NCI-H2107 (cell line): ENCODE results near the gene NGEF.
"Not testable (repeated sequence)": the region's sequence is repeated elsewhere in the genome, so short reads cannot be mapped to it uniquely, and the experiment has no call there.

Experiments used
- DNase-seq: peaks from one replicate; lab custom pipeline; 2025; lab: John Stamatoyannopoulos, UW

Gene NGEF, protein sequence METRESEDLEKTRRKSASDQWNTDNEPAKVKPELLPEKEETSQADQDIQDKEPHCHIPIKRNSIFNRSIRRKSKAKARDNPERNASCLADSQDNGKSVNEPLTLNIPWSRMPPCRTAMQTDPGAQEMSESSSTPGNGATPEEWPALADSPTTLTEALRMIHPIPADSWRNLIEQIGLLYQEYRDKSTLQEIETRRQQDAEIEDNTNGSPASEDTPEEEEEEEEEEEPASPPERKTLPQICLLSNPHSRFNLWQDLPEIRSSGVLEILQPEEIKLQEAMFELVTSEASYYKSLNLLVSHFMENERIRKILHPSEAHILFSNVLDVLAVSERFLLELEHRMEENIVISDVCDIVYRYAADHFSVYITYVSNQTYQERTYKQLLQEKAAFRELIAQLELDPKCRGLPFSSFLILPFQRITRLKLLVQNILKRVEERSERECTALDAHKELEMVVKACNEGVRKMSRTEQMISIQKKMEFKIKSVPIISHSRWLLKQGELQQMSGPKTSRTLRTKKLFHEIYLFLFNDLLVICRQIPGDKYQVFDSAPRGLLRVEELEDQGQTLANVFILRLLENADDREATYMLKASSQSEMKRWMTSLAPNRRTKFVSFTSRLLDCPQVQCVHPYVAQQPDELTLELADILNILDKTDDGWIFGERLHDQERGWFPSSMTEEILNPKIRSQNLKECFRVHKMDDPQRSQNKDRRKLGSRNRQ

DNA sequence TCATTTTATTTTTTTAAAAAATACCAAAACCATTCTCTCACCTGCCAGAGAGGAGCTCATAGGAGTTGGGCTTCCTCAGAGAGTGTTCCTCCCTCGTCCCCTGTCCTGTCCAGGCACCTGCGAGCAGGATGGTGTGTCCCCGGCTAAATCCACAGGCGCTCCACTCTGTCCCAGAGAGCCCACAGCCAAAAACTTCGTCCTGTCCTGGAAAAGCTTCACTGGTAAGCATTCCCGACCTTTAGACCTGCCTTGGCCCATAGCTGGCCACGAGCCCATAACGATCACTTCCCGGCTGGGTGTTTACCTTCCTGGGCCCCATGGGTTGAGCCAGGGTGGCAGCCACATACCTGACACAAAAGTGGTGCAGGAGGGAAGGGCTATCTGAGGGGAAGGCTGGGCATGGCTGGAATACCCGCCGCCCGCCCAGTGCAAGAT, at the start of gene NGEF:
Gene NGEF, minus strand, starts transcription at position 230 of the 435 bp plus-strand sequence. CDS start 38,366 bp downstream, outside the sequence.
- no peak for DNase-seq

DNA sequence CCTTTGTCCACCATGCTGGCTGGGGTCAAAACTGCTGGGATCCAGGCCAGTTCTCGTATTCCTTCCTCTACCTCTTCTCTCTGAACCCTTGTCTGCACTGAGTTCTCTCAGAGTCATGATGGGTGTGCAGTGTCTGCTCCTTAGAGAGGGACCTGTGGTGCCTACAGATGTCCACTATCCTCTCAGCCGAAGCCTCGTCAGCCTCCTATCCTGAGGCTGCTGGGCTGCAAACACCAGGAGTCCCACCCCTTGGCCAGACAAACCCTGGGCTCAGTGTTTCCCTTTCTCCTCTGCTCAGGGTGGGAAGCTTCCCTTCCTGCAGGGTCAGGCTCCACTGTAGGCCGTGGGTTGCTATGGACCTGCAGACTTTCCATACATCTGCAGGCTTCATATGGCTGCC, 49.4 kb upstream of the NGEF start:
- no peak for DNase-seq

DNA sequence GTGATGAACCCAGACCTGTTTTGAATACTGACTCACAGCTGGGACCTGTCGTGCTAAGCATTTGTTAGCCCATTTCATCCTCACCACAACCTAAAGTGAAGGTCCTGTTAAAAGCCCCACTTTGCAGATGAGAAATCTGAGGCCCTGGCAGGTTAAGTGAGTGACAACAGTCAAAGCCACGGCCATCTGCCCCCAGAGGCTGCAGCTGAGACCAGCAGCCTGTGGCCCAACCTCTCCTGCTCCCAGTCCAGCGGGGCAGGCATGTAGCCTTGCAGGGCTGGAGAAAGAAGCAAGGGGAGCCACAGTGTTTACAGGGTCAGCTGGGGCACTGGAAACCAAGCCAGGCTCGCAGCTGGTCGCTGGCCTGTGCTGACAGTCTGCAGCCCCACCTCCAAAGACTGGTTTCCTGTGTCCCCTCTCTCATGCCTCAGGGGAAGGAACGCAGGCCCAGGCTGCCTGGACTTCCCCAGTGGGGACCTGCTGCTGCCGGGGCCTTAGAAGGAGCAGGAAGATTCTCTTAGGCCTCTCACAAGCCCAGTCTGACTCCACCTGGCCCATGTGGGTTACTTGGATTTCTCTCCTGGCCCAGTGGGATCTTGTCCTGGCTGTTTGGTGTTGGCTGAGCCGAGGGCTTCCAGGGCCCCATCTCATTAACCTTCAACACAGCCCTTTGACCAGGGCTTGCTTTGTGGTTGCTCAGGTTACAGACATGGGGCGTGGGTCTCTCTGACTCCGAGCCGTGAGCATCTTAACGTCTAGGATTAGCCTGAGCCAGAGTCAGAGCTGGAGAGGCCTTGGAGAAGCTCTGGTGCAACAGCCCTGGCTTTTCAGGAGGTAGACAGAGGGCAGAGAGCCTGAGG, 48.8 kb upstream of the NGEF start:
- no peak for DNase-seq

DNA sequence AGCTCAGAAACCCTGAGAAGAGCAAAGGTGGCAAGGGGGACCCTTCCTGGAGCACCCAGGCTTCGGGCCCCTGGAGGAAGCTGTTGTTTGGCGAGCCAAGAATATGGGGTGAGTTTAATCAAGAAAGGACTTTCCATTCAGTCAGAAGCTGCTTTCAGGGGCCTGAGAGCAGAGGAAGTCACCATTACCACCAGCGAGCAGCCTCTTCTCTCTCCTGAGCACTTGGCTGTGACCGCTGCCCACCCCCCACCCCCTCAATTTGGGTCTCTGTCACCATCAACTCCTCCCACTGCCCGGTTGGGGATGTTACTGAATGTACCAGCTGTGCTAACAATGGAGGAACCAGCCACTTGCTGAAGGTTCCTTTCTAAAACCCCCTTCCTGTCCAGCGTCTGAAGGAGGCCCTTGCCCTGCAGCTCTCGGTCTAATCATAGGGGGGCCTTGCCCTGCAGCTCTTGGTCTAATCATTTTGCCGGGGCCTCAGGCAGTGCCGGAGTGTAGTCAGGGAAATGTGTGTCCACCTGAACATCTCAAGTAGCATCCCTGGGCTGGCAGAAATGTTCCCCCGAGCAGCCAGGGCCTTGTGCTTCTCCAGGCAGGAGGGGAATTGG, 48.0 kb upstream of the NGEF start:
- DNase-seq: no peak

DNA sequence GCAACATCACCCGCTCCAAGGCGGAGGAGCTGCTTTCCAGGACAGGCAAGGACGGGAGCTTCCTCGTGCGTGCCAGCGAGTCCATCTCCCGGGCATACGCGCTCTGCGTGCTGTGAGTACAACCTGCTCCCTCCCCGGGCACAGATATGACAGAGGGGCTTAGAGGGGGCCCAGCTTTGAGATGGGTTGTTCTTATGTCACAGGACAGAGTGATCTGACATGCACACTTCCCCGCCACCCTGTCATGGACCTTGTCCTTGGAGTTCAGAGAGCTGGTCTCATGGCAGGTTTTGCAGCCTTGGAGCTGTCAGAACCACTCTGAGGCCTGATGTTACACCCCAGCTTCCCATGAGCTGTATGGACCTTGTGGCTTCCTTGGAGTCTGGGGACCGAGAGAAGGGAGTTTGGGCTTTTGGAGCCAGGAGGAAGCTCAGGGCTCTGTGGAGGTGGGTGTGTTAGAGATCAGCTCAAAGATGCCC, 47.5 kb upstream of the NGEF start:
- no peak for DNase-seq

DNA sequence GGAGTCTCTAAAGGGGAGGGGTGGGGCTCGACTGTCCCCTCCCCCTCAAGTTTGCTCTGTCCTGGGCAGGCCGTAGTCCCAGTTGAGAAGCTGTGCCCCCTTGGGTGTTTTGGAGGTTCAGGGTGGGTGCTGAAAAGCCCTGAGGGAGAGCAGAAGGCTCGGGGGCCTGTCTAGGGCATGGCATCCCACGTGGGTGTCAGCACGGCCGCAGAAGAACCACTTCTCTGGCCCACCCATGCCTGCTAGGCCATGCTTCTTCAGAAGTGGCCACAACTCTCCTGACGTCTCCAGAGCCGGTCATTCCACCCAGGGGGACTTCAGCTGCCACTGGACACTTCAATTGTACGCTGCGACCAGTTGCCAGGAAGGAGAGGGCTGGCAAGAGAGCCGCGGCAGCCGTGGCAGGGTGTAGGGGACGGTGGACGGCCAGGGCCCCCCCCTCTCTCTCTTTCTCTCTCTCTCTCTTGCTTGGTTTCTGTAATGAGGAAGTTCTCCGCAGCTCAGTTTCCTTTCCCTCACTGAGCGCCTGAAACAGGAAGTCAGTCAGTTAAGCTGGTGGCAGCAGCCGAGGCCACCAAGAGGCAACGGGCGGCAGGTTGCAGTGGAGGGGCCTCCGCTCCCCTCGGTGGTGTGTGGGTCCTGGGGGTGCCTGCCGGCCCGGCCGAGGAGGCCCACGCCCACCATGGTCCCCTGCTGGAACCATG, 46.9 kb upstream of the NGEF start, which contains the start of gene INPP5D:
Gene INPP5D, plus strand, starts transcription at position 546 of the 704 bp plus-strand sequence. Its CDS starts 137 bp downstream, at position 683.
- DNase-seq: no peak

DNA sequence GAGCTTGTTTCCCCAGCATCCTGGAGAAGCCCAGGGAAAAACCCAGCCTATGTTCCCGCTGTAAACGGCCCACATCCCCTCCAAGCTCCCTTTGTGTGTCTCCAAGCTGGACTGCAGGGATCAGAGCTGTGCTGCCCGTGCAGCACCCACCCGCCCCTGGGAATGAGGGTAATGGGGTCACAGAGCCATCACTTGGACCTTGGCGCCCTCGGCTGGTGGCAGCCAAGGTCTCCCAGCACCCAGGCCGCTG, 46.4 kb upstream of the NGEF start:
- no peak for DNase-seq

DNA sequence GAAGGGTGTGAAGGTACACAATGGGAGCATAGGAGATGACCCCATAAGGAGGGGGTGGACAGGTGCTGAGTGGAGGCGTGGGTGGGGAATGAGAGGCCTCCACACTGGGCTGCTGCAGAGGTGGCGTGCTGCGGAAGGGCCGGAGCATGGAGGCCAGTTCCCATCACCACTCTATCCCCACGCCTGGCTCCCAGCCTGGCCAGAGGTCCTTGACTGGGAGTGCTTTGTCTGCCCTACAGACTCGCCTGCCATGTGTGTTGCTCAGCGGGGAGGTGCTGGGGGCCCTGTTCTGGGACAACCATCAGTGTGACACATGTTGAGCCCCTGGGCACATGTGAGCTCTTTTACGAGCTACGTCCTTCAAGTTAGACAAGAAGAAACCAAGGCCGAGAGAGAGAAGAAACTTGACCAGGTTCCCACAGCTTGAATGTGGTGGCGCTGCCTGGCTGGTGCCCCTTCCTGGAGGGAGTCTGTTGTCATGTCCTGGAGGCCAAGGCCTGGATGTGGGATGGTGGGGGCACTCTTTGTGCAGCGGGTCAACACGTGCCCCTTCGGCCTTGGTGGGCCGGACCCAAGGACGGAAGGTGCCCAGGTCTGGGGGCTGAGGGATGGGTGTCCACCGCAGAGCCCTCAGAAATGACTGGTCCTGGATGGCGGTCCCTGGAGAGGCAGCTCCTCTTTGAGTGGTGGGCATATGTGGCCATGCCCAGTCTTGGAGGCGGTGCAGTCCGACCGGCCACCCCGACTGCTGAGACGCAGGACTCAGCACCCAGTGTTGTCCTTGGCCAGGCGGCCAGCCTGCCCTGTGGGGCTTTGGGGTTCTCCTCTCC, 45.9 kb upstream of the NGEF start:
- no peak for DNase-seq

DNA sequence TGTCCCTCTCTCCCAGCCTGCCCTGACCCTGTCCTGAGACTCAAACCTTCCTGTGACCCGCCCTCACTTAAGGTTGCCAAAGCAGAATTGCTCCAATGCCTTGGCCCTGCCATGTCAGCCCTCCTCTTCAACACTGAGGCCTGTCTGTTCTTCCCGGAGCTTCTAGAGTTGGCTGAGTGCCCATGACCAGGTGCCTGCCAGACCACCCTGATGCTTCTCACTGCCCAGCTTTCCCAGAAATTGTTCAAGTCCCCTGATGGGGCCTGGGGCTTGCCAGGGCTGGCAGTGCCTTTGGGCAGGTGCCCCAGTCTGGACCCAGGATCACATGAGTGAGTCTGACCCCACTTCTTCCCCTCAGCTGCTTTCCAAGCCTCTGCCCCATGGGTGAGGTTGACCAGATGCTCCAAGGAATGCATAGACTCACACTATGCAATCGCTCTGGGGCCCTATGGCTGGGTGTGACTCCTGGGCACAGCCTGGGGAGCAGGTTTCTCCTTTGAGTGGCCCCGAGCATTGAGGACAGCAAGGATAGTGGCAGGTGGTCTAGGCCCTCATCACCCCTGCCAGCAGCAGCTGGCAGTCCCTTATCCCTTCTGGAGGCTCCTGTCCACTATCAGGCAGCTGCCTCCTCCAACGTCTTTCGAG, 44.0 kb upstream of the NGEF start:
- DNase-seq: no peak

DNA sequence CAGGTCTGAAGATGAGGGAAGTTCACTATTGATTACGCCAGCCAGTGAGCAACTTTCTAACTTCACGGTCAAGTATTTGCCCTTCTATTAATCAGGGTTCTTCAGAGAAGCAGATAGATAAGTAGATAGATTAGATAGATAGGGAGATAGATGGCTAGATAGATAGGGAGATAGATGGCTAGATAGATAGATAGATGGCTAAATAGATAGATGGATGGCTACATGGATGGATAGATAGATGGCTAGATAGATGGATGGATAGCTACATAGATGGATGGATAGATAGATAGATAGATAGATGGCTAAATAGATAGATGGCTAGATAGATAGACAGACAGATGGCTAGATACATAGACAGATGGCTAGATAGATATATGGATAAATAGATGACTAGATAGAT, 42.3 kb upstream of the NGEF start:
- DNase-seq: no peak

DNA sequence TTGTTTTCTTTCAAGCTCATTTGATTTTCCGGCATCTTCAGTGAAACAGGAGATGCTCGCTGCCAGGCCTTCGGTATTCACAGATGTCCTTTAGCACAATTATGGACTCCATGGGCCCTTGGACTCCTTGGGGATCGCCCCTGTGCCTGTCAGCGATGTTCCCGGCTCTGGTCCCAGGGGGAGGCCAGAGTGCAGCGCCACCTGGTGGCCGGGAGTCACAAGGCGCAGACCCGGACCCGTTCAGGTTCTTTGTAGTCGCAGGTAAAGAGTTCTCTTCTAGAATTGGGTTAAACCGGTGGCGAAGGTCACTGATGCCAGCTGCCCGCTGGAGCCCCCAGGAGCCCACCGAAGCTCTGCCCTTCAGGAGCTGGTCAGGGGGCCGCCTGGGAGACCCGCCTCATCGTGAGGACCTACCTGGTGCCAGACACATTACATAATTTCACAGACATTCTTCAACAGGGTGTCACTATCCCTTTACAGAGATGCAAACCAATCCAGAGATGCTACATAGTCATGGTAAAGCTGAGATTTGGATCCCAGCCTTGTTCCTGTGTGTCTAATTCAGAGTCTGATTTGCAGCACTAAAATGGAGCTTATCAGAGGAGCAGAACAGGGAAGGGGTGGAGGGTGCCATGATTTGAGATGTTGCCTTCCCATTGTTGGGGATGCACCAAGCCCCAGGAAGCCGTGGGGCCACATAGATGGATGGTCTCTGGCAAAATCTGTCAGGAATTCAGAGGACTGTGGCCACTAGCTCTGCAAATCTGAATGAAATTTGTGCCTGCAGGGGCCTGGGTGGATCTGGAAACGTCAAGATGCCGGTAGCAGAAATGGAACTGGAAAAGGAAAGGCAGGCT, 41.1 kb upstream of the NGEF start:
- DNase-seq: no peak

DNA sequence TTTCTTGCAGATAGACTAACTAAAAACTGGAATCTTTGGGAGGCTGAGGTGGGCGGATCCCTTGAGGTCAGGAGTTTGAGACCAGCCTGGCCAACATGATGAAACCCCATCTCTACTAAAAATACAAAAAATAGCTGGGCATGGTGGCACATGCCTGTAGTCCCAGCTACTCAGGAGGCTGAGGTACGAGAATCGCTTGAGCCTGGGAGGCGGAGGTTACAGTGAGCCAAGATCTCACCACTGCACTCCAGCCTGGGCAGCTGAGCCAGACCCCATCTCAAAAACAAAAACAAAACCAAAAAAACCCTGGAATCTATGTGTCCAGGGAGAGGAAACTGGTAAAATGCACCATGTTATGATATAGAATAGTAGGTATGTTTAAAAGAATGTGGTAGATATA, 39.5 kb upstream of the NGEF start:
- not testable (repeated sequence) for DNase-seq

DNA sequence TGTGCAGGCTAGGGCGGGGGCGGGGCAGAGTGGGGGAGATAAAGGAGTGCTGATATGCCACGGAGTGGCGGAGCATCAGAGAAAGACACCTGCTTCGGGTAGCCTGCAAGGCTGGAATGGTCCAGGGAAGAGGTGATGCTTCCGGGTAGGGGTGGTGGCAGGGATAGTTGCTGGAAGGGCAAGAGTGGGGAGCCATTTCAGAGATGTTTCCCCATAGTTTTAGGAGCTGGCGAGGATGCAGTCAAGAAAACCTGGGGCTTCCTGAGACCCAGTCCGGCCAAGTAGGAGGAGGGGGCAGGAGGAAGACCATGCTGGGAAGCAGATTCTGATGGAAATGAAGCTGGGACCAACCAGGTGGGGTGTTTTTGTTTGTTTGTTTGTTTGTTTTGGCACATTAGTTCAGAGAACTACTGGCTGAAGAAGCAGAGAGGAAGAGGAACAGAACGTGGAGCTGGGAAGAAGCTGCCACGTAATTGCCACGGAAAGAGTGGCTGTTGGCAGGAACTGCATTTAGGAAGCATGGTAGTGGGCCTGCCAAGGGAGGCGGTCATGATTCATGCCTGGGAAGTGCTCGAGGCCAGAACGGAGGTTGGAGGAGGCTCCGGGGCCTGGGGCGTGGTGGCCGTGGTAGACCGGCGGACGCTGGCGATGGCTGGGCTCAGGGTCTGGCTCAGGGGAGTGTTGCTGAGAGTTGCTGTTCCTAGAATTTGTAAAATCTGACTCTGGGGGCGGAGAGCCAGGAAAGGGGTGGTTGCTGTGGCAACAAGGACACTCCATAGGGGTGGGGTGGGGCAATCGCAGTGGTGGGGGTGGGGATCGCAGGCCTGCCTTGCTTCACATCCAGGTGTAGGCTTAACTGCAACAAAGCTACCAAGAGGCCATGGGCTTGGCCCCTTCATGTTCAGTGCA, 38.4 kb upstream of the NGEF start:
- DNase-seq: no peak

DNA sequence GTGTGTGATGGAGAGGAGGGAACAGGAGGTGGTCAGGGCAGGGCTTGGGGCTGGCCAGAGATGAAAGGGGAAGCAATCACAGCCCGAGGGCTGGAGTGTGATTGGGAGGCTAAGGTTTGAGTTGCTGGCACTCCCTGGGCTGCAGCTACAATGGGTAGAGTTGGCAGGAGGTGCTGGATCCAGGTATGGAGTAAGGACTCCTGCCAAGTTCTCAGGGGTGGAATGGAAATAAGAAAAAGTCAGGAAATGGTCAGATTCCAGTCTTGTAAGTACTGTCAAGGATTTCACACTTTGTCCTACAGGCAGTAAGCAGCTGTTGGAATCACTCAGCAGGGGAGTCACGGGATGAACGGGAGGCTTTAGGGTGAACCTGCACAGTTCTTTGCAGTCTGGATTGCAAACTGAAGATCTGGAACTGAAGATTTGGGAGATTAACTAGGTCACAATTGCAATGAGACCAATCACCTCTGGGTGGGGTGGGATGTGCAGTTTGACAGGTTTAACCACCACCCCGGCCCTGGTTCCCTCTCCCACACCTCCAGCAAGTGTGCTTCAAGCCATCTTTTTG, 36.2 kb upstream of the NGEF start:
- DNase-seq: no peak

DNA sequence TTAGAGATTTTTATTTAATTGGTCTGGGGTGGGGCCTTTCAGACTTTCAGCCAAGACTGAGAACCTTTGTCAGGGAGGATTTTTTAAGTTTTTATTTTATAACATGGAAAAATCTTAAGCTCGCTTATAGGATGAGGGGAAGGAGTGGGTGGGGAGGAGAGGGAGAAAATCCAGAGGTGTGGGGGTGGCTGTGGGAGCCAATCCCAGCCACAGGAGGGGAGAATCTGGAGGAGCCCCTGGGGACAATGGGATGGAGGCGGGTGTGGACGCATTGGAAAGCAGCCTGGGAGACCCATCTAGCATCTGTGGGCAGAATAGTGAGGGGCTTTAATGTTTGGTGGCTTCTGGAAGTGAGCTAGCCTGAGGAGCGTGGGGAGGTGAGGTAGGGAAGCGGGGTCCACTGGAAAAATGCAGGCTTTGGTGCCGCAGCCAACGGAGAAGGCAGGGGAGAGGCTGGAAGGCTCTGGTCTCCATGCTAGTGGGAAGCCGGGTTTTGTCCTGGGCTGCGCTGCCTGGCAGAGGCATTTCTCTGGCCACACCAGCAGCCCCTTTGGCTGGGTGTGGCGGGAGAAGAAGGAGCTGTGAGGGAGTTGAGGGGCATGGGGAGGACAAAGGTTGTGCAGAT, 35.6 kb upstream of the NGEF start:
- no peak for DNase-seq

DNA sequence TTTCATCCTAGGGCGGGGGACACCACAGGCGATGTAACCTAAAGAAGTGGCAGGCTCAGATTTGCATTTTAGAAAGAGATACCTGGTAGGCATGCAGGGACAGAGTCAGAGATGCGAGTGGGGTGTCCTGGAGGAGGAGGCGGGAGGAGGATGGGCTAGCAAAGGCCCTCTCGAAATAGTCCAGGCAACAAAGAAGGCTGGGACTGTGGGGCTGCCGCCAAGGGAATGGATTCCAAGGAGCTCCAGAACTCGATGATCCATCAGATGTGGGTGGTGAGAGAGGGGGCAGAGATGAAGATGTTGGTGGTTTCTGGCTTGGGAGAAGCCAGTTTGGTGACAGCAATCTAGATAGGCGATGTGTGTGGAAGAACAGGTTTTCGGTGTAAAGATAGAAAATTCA, 34.6 kb upstream of the NGEF start:
- no peak for DNase-seq

DNA sequence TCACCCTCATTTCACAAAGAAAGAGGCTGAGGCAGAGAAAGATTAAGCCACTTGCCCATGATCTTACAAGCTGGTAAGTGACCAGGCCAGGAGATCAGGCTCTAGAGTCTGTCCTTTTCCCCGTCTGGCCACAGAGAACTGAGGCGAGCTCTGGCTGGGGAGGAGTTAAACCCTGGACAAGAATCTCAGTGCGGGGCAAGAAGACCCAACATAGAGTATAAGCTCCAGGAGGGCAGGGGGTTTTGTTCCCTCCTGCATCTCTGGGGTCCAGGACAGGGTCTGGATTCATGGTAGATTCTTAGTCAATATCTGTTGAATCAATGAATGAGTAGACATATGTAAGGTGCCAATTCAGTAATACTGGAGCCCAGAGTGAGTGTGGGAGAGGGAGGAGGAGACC, 34.1 kb upstream of the NGEF start:
- DNase-seq: no peak
